Natural killer cell (primary cell): ENCODE measurements around the gene CCNL2. TPM values are rescaled to one million over a fixed set of nuclear protein-coding genes. Genes with fewer than 3 reads are reported as not detected.

Source experiments
- ATAC-seq, 3 donors: fragments of 150-1000 bp in 2 of 3; fragments of 200-7000 bp in 1 of 3; cut with Tn5 transposase; 1 replicate in 1 of 3; 2 replicates in 2 of 3; pipeline ENCODE4 v1.10.0; 2021; ENCODE audit warnings: mild to moderate bottlenecking in 2 of 3, moderate library complexity in 2 of 3
- DNase-seq, 2 donors: peaks; one replicate each; pipeline versions ENCODE4 v3.0.0 to v3.0.0-alpha.2; 2013 to 2021; ENCODE audit warnings: mixed read lengths in 1 of 2
- H3K27ac ChIP-seq: one replicate; pipeline ENCODE4 v1.5.1; 2013; ENCODE audit warnings: mild to moderate bottlenecking, low read length
- H3K27me3 ChIP-seq: one replicate; pipeline ENCODE4 v1.6.1; 2013; ENCODE audit warnings: low read length; ENCODE audit not compliant: control insufficient read depth, insufficient read depth
- H3K36me3 ChIP-seq: one replicate; pipeline ENCODE4 v1.6.1; 2013; ENCODE audit warnings: low read length; ENCODE audit not compliant: control insufficient read depth, insufficient read depth
- H3K4me1 ChIP-seq: one replicate; pipeline ENCODE4 v1.6.1; 2013; ENCODE audit warnings: low read length; ENCODE audit not compliant: control insufficient read depth, insufficient read depth
- H3K4me3 ChIP-seq: one replicate; pipeline ENCODE4 v1.5.1; 2013; ENCODE audit warnings: low read length
- H3K9me3 ChIP-seq: one replicate; pipeline ENCODE4 v1.6.1; 2013; ENCODE audit warnings: low read length; ENCODE audit not compliant: control insufficient read depth, insufficient read depth
- H3K27ac Mint-ChIP-seq, 2 donors: one replicate each; pipeline ENCODE4 v1.8.0; 2022; ENCODE audit warnings: mild to moderate bottlenecking in 2 of 2, mixed read lengths in 2 of 2, moderate library complexity in 1 of 2
- H3K27me3 Mint-ChIP-seq, 2 donors: one replicate each; pipeline ENCODE4 v1.8.0; 2022; ENCODE audit warnings: low read depth in 2 of 2, mixed read lengths in 2 of 2
- H3K36me3 Mint-ChIP-seq: one replicate; pipeline ENCODE4 v1.8.0; 2022; ENCODE audit warnings: mixed read lengths
- H3K4me1 Mint-ChIP-seq, 2 donors: one replicate each; pipeline ENCODE4 v1.8.0; 2022; ENCODE audit warnings: mixed read lengths in 2 of 2
- H3K4me3 Mint-ChIP-seq: one replicate; pipeline ENCODE4 v1.8.0; 2022; ENCODE audit warnings: mild to moderate bottlenecking, moderate library complexity, mixed read lengths
- H3K9me3 Mint-ChIP-seq, 2 donors: one replicate each; pipeline ENCODE4 v1.8.0; 2022; ENCODE audit warnings: mixed read lengths in 2 of 2
- CTCF ChIP-seq: fragments of 200-600 bp; IDR thresholded peaks from one replicate; pipeline ENCODE4 v1.8.0; 2022; ENCODE audit warnings: antibody characterized with exemption
- WGBS: methylation state at CpG from one replicate; pipeline ENCODE4 v1.1.7; 2013; ENCODE audit warnings: missing lambda C conversion rate; ENCODE audit not compliant: insufficient coverage; 5-methylcytosine and 5-hydroxymethylcytosine counted together
- intact Hi-C: fragments of 100-400 bp; cut with micrococcal nuclease; formaldehyde crosslinking; loops from one replicate; pipeline ENCODE4 v1.14.2; 2022
- total RNA-seq, 4 donors: library from RNA; stranded (reverse); fragments of 120-200 nt in 1 of 4; gene quantifications; one replicate each; pipeline versions ENCODE4 v1.2.3 to v1.2.4, GENCODE V29; 2013 to 2022

CCNL2 gene
- total RNA-seq, 3 donors from 2014 or later (not counting 1 experiment from before 2014, with no cell fraction given) = 253 to 281 (median 274) TPM

- H3K36me3 Mint-ChIP-seq = peaks cover 15% of the 10 kb centered on the region
- ATAC-seq = no peak
- H3K36me3 ChIP-seq = peaks cover 78% of the 10 kb centered on the region
- no peaks in the 10 kb centered on the region for H3K27me3 ChIP-seq
- intact Hi-C loops = no loop called here
- no peaks in the 10 kb centered on the region for H3K9me3 Mint-ChIP-seq
- no peak overlapping the region for H3K27ac Mint-ChIP-seq
- peaks cover 9% of the 10 kb centered on the region for H3K4me1 ChIP-seq
- H3K4me3 Mint-ChIP-seq = no peak overlapping the region
- H3K4me3 ChIP-seq = no peak overlapping the region
- 99% methylated on average over 4 of the region's 4 CpGs for WGBS
- H3K4me1 Mint-ChIP-seq = peaks cover 12 to 18% of the 10 kb centered on the region in 2 donors
- H3K27me3 Mint-ChIP-seq = no peaks in the 10 kb centered on the region
- DNase-seq = no peak
- TF ChIP-seq CTCF = no peak
- no peaks in the 10 kb centered on the region for H3K9me3 ChIP-seq
- H3K27ac ChIP-seq = no peak overlapping the region
These were observed 6.1 kb downstream of the CCNL2 start for GRCh38 chr1:1393014-1393413.

GRCh38 chr1:1391225-1391624, 7.9 kb downstream of the CCNL2 start:
- no peaks in the 10 kb centered on the region for H3K4me1 ChIP-seq

GRCh38 chr1:1390675-1391074, 8.5 kb downstream of the CCNL2 start:
- Mint-ChIP-seq H3K27me3 (no peaks in the 10 kb centered on the region), H3K4me1 (peaks cover 6 to 14% of the 10 kb centered on the region in 2 donors), H3K4me3 (no peak overlapping the region), H3K27ac (no peak overlapping the region), H3K36me3 (peaks cover 15% of the 10 kb centered on the region), H3K9me3 (no peaks in the 10 kb centered on the region)
- no peak for TF ChIP-seq CTCF
- DNase-seq (no peak), ATAC-seq (no peak)
- 98% methylated on average over 12 of the region's 12 CpGs for WGBS
- no peak overlapping the region for H3K4me3 ChIP-seq
- no peak overlapping the region for H3K27ac ChIP-seq
- H3K27me3 ChIP-seq = no peaks in the 10 kb centered on the region
- peaks cover 89% of the 10 kb centered on the region for H3K36me3 ChIP-seq
- intact Hi-C loops = no loop called here
- no peaks in the 10 kb centered on the region for H3K9me3 ChIP-seq
- H3K4me1 ChIP-seq = no peaks in the 10 kb centered on the region

More at GRCh38 chr1:1391225-1391624, 7.9 kb downstream of the CCNL2 start:
- 92% methylated on average over 12 of the region's 12 CpGs for WGBS
- Histone ChIP-seq H3K4me3 (no peak overlapping the region), H3K9me3 (no peaks in the 10 kb centered on the region), H3K36me3 (peaks cover 85% of the 10 kb centered on the region), H3K27me3 (no peaks in the 10 kb centered on the region), H3K27ac (no peak overlapping the region)
- Mint-ChIP-seq H3K4me3 (no peak overlapping the region), H3K36me3 (peaks cover 15% of the 10 kb centered on the region), H3K27me3 (no peaks in the 10 kb centered on the region), H3K9me3 (no peaks in the 10 kb centered on the region), H3K27ac (no peak overlapping the region), H3K4me1 (peaks cover 7 to 14% of the 10 kb centered on the region in 2 donors)
- intact Hi-C loops = no loop called here
- no peak for ATAC-seq
- TF ChIP-seq CTCF = no peak
- DNase-seq = no peak

GRCh38 chr1:1388078-1388472, 11.1 kb downstream of the CCNL2 start:
- intact Hi-C loops = no loop called here
- H3K4me1 ChIP-seq = no peaks in the 10 kb centered on the region
- Mint-ChIP-seq H3K9me3 (no peaks in the 10 kb centered on the region), H3K4me3 (no peak overlapping the region), H3K27me3 (no peaks in the 10 kb centered on the region), H3K36me3 (peaks cover 9% of the 10 kb centered on the region), H3K4me1 (peaks cover 0 to 9% of the 10 kb centered on the region in 2 donors), H3K27ac (no peak overlapping the region)
- no peak for ATAC-seq
- no peak overlapping the region for H3K4me3 ChIP-seq
- no peak for DNase-seq
- H3K27me3 ChIP-seq = no peaks in the 10 kb centered on the region
- no peak overlapping the region for H3K27ac ChIP-seq
- WGBS = 95% methylated on average over 16 of the region's 16 CpGs
- peaks cover 71% of the 10 kb centered on the region for H3K36me3 ChIP-seq
- no peak for TF ChIP-seq CTCF
- no peaks in the 10 kb centered on the region for H3K9me3 ChIP-seq
